ENCODE results near the gene PDK3. TPM values are rescaled to one million over a fixed set of nuclear protein-coding genes. Genes with fewer than 3 reads are reported as not detected.
A peak's percentile ranks its signal among the peaks of the same experiment; 100 is the strongest.

PDK3 gene
- 10 to 100 TPM in 2 of 4 donors, 1 to 10 TPM in 2; 5.4 to 20.6 (median 12.8) TPM for total RNA-seq

- H3K9me3 ChIP-seq, result no peaks in the 10 kb centered on the region
- WGBS, 2 donors, result 57% methylated on average over 23 of the region's 83 CpGs; no CpG with 5 or more reads in 1 of the 2 donors
- H3K27me3 ChIP-seq, result no peaks in the 10 kb centered on the region
- H3K36me3 ChIP-seq, result no peaks in the 10 kb centered on the region
- intact Hi-C loops (cut with DNase I), result no loop called here
- H3K4me1 ChIP-seq, result peaks cover 0 to 38% (median 0%) of the 10 kb centered on the region in 3 donors
- peak; percentile 30 for DNase-seq
- H3K27ac ChIP-seq, result peak within 1 kb of the TSS; percentile 80 to 87 (median 85)
- peak within 1 kb of the TSS; percentile 68 to 81 (median 68) for H3K4me3 ChIP-seq
- TF ChIP-seq POLR2A (IDR thresholded peaks at IDR 0.05) (peak in 2 of 4 donors; percentile 65 to 89), CTCF (IDR thresholded peaks at IDR 0.05) (no peak)
These were observed at the start of gene PDK3 for GRCh38 chrX:24464836-24465531. Gene PDK3, plus strand, starts transcription at chrX:24465286. Its CDS starts 170 bp downstream, at chrX:24465456.

- DNase-seq, result no peak
- 53% methylated on average over 3 of the region's 5 CpGs; no CpG with 5 or more reads in 1 of the 2 donors for WGBS, 2 donors
- intact Hi-C loops (cut with DNase I), result no loop called here
- H3K4me1 ChIP-seq, result no peaks in the 10 kb centered on the region
- no peaks in the 10 kb centered on the region for H3K36me3 ChIP-seq
- TF ChIP-seq CTCF (IDR thresholded peaks at IDR 0.05), result no peak
- TF ChIP-seq POLR2A (IDR thresholded peaks at IDR 0.05), result no peak
- H3K27ac ChIP-seq, result no peak overlapping the region
- H3K27me3 ChIP-seq, result no peaks in the 10 kb centered on the region
- peaks cover 0 to 4% (median 0%) of the 10 kb centered on the region in 3 donors for H3K9me3 ChIP-seq
- no peak overlapping the region for H3K4me3 ChIP-seq
These were observed 49.2 kb upstream of the PDK3 start for GRCh38 chrX:24415921-24416320.

- DNase-seq, result no peak
- H3K27ac ChIP-seq, result peak overlapping the region; percentile 11 to 67 (median 38)
- no peaks in the 10 kb centered on the region for H3K36me3 ChIP-seq
- H3K4me3 ChIP-seq, result no peak overlapping the region
- H3K27me3 ChIP-seq, result no peaks in the 10 kb centered on the region
- 0 to 38% methylated on average over 2 of the region's 2 CpGs for WGBS, 2 donors
- no peaks in the 10 kb centered on the region for H3K9me3 ChIP-seq
- TF ChIP-seq CTCF (IDR thresholded peaks at IDR 0.05) (no peak), POLR2A (IDR thresholded peaks at IDR 0.05) (no peak)
- peaks cover 11 to 51% (median 11%) of the 10 kb centered on the region in 3 donors for H3K4me1 ChIP-seq
- intact Hi-C loops (cut with DNase I), result no loop called here
These were observed 41.1 kb upstream of the PDK3 start for GRCh38 chrX:24423960-24424359.

- Histone ChIP-seq H3K27ac (peak overlapping the region in 3 of 4 donors; percentile 46 to 67 (median 63)), H3K4me1 (peaks cover 11 to 51% (median 11%) of the 10 kb centered on the region in 3 donors), H3K36me3 (no peaks in the 10 kb centered on the region), H3K27me3 (no peaks in the 10 kb centered on the region), H3K9me3 (no peaks in the 10 kb centered on the region), H3K4me3 (no peak overlapping the region)
- DNase-seq, result no peak
- intact Hi-C loops (cut with DNase I), result no loop called here
- TF ChIP-seq POLR2A (IDR thresholded peaks at IDR 0.05) (no peak), CTCF (IDR thresholded peaks at IDR 0.05) (no peak)
- WGBS, 2 donors, result 53 to 90% methylated on average over 2 to 8 of the region's 8 CpGs
These were observed 40.1 kb upstream of the PDK3 start for GRCh38 chrX:24424948-24425347.

GRCh38 chrX:24425806-24426205, 39.3 kb upstream of the PDK3 start:
- Histone ChIP-seq H3K4me1 (peaks cover 11 to 51% (median 11%) of the 10 kb centered on the region in 3 donors), H3K4me3 (no peak overlapping the region), H3K27ac (peak overlapping the region in 2 of 4 donors; percentile 63 to 79), H3K36me3 (no peaks in the 10 kb centered on the region), H3K27me3 (no peaks in the 10 kb centered on the region), H3K9me3 (no peaks in the 10 kb centered on the region)
- WGBS, 2 donors, result 57 to 94% methylated on average over 1 to 2 of the region's 2 CpGs
- TF ChIP-seq POLR2A (IDR thresholded peaks at IDR 0.05) (no peak), CTCF (IDR thresholded peaks at IDR 0.05) (no peak)
- intact Hi-C loops (cut with DNase I), result no loop called here
- no peak for DNase-seq
